Ishikawa (cell line): Measurements from ENCODE around the gene CLN3.

Source experiments
- CEBPB ChIP-seq: IDR thresholded peaks from 2 replicates; pipeline ENCODE4 v1.6.1; 2012
- EP300 ChIP-seq: IDR thresholded peaks from 2 replicates; pipeline ENCODE4 v1.6.1; 2012; ENCODE audit warnings: borderline replicate concordance
- FOXM1 ChIP-seq: IDR thresholded peaks from 2 replicates; pipeline ENCODE4 v1.6.1; 2012; ENCODE audit warnings: low read depth, borderline replicate concordance
- NFIC ChIP-seq: IDR thresholded peaks from 2 replicates; pipeline ENCODE4 v1.6.1; 2012
- RAD21 ChIP-seq: IDR thresholded peaks from 2 replicates; pipeline ENCODE4 v1.6.1; 2012; ENCODE audit warnings: low read depth
- YY1 ChIP-seq: IDR thresholded peaks from 2 replicates; pipeline ENCODE4 v1.6.1; 2012; ENCODE audit warnings: low read depth
- ZBTB7A ChIP-seq: IDR thresholded peaks from 2 replicates; pipeline ENCODE4 v1.6.1; 2012; ENCODE audit warnings: low read depth
- TF ChIP-seq, protein P1 (sequence below): IDR thresholded peaks from 2 replicates; pipeline ENCODE4 v1.6.1; 2012; ENCODE audit warnings: low read depth, mild to moderate bottlenecking

DNA sequence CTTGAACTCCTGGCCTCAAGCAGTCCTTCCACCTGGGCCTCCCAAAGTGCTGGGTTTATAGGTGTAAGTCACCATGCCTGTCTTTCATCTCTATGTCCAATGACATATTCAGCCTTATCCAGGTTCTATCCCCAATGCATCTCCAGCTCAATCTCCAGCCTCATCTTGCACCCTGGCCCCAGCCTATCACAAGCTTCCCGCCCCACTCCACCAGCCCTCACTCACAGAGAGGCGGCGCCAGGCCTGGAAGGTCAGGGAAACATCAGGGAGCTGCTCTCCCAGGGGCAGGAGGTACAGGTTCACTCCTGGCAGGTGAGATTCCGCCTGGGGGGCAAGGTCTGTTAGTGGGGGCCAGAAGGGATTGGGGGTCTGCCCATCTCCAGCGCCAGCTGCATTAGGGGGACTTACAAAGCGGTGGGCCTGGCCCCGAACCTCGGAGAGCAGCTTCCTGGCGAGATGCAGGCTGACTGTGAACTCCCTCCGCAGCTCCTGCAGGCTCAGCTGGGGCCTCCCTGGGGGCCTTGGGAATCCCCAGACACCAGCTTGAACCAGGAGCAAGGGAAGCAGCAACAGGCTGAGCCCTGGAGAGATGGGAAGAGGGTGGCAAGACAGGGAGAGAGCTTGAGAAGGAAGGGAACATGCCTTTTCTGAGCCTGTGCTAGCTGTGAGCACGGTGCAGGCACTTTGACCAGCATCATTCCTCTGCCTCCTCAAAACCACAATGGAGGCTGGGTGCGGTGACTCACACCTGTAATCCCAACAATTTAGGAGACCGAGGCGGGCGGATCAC lies 11.8 kb upstream of the CLN3 start:
- TF ChIP-seq NFIC (no peak), YY1 (no peak), EP300 (no peak), RAD21 (no peak), ZBTB7A (no peak), CEBPB (no peak), FOXM1 (no peak)
- TF ChIP-seq, protein P1, sequence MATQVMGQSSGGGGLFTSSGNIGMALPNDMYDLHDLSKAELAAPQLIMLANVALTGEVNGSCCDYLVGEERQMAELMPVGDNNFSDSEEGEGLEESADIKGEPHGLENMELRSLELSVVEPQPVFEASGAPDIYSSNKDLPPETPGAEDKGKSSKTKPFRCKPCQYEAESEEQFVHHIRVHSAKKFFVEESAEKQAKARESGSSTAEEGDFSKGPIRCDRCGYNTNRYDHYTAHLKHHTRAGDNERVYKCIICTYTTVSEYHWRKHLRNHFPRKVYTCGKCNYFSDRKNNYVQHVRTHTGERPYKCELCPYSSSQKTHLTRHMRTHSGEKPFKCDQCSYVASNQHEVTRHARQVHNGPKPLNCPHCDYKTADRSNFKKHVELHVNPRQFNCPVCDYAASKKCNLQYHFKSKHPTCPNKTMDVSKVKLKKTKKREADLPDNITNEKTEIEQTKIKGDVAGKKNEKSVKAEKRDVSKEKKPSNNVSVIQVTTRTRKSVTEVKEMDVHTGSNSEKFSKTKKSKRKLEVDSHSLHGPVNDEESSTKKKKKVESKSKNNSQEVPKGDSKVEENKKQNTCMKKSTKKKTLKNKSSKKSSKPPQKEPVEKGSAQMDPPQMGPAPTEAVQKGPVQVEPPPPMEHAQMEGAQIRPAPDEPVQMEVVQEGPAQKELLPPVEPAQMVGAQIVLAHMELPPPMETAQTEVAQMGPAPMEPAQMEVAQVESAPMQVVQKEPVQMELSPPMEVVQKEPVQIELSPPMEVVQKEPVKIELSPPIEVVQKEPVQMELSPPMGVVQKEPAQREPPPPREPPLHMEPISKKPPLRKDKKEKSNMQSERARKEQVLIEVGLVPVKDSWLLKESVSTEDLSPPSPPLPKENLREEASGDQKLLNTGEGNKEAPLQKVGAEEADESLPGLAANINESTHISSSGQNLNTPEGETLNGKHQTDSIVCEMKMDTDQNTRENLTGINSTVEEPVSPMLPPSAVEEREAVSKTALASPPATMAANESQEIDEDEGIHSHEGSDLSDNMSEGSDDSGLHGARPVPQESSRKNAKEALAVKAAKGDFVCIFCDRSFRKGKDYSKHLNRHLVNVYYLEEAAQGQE: no peak
